ENCODE data around the gene OR1J2.
"Not testable (repeated sequence)": the region's sequence is repeated elsewhere in the genome, so short reads cannot be mapped to it uniquely, and the experiment has no call there.

Gene OR1J2

GRCh38 chr9:122518841-122519240, 8.2 kb downstream of the OR1J2 start, which contains the start of gene OR1J4:
Gene OR1J4, plus strand, starts transcription at chr9:122519141. Its CDS starts 0 bp downstream, at chr9:122519141.
- no peak within 1 kb of the TSS for H3K27ac Mint-ChIP-seq
- ATAC-seq (replicated peaks): no peak
- peaks cover 17 to 29% of the 10 kb centered on the region in 2 donors for H3K27me3 Mint-ChIP-seq
- H3K4me3 Mint-ChIP-seq: no peak within 1 kb of the TSS
- no peaks in the 10 kb centered on the region for H3K9me3 Mint-ChIP-seq
- DNase-seq: no peak
- H3K4me1 Mint-ChIP-seq (ENCODE audit: low read depth in 2 of 2): no peaks in the 10 kb centered on the region
- H3K36me3 Mint-ChIP-seq (ENCODE audit: insufficient read depth): no peaks in the 10 kb centered on the region

- H3K9me3 Mint-ChIP-seq: no peaks in the 10 kb centered on the region
- H3K27ac Mint-ChIP-seq: no peak overlapping the region
- H3K36me3 Mint-ChIP-seq (ENCODE audit: insufficient read depth): no peaks in the 10 kb centered on the region
These were observed 8.8 kb downstream of the OR1J2 start for GRCh38 chr9:122519376-122519775.

DNA sequence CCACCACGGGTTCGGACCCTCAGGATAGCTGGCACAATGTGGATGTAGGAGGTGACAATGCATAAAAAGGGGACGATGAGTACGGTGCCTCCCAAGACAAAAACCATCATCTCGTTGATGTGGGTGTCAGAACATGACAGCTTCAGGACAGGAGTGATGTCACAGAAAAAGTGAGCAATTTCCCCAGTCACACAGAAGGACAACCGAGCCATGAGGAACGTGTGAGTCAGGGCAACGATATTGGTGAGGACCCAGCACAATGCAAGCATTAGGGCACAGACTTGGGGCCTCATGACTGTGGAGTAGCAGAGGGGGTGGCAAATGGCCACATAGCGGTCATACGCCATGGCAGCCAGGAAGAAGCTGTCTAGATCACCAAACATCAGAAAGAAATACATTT, 16.0 kb downstream of the OR1J2 start:
- H3K27me3 Mint-ChIP-seq: peaks cover 47 to 48% of the 10 kb centered on the region in 2 donors
- no peaks in the 10 kb centered on the region for H3K36me3 Mint-ChIP-seq (ENCODE audit: insufficient read depth)
- ATAC-seq (replicated peaks) (no peak), DNase-seq (no peak)
- no peaks in the 10 kb centered on the region for H3K9me3 Mint-ChIP-seq
- H3K4me1 Mint-ChIP-seq (ENCODE audit: low read depth in 2 of 2): no peaks in the 10 kb centered on the region
- peak overlapping the region in 1 of 2 donors; percentile 42 for H3K27ac Mint-ChIP-seq
- H3K4me3 Mint-ChIP-seq: no peak overlapping the region

More at GRCh38 chr9:122519376-122519775, 8.8 kb downstream of the OR1J2 start:
- DNase-seq (no peak), ATAC-seq (replicated peaks) (no peak)
- Mint-ChIP-seq H3K4me1 (ENCODE audit: low read depth in 2 of 2) (no peaks in the 10 kb centered on the region), H3K4me3 (no peak overlapping the region), H3K27me3 (peaks cover 22 to 27% of the 10 kb centered on the region in 2 donors)

- peaks cover 50 to 53% of the 10 kb centered on the region in 2 donors for H3K27me3 Mint-ChIP-seq
These were observed 16.6 kb downstream of the OR1J2 start, which contains the start of gene OR1N1 for GRCh38 chr9:122527193-122527592. Gene OR1N1, minus strand, starts transcription at chr9:122527293. Its CDS starts 0 bp downstream, at chr9:122527293.

DNA sequence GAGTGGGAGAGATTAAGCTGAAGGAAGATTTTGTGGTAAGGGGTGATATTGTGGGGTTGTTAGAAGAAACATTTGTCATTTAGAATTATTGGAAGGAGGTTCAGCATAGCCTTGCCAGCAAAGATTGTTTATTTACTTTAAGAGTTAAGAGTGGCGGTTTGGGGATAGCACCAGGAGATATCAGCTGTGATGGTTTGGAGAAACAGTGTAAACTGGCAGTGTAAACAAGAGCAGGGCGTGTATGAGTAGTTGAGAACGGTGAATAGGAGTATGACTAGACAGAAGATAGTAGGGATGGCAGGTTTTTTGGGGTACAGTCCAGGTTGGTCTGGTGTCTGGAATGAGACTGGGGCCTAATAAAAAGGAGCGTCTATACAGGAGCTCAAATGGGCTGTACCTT, 20.6 kb downstream of the OR1J2 start:
- H3K36me3 Mint-ChIP-seq (ENCODE audit: insufficient read depth); H3K4me1 Mint-ChIP-seq (ENCODE audit: low read depth in 2 of 2); ATAC-seq (replicated peaks); H3K9me3 Mint-ChIP-seq; H3K4me3 Mint-ChIP-seq; DNase-seq; H3K27ac Mint-ChIP-seq: not testable (repeated sequence)
- peaks cover 58 to 66% of the 10 kb centered on the region in 2 donors for H3K27me3 Mint-ChIP-seq

More at GRCh38 chr9:122527193-122527592, 16.6 kb downstream of the OR1J2 start, which contains the start of gene OR1N1:
- Mint-ChIP-seq H3K9me3 (no peaks in the 10 kb centered on the region), H3K36me3 (ENCODE audit: insufficient read depth) (no peaks in the 10 kb centered on the region), H3K4me1 (ENCODE audit: low read depth in 2 of 2) (no peaks in the 10 kb centered on the region), H3K27ac (peak within 1 kb of the TSS in 1 of 2 donors; percentile 42), H3K4me3 (no peak within 1 kb of the TSS)
- DNase-seq (no peak), ATAC-seq (replicated peaks) (no peak)

GRCh38 chr9:122536134-122536533, 25.5 kb downstream of the OR1J2 start:
- Mint-ChIP-seq H3K27ac (no peak overlapping the region), H3K4me1 (ENCODE audit: low read depth in 2 of 2) (no peaks in the 10 kb centered on the region), H3K4me3 (no peak overlapping the region), H3K27me3 (peaks cover 40 to 44% of the 10 kb centered on the region in 2 donors), H3K36me3 (ENCODE audit: insufficient read depth) (no peaks in the 10 kb centered on the region), H3K9me3 (no peaks in the 10 kb centered on the region)
- ATAC-seq (replicated peaks) (no peak), DNase-seq (no peak)

DNA sequence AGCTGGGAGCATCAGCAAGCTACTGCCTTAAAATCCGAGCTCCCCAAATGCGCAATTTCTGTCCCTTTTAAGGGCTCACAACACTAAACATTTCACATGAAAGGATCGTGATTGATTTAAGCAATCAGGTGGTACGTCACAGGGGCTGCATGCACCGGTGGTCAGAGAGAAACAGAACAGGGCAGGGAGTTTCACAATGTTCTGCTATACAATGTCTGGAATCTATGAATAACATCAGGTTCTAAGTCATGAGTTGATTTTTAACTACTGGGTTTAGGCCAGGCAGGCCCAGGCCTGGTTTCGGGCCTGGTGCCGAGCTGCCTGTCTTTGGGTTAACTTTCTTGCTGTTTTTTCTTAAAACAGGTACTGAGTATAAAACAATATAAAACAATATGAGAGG, 26.5 kb downstream of the OR1J2 start:
- H3K27me3 Mint-ChIP-seq: peaks cover 47 to 50% of the 10 kb centered on the region in 2 donors
- not testable (repeated sequence) for H3K4me3 Mint-ChIP-seq; H3K9me3 Mint-ChIP-seq; H3K27ac Mint-ChIP-seq; ATAC-seq (replicated peaks); H3K36me3 Mint-ChIP-seq (ENCODE audit: insufficient read depth); H3K4me1 Mint-ChIP-seq (ENCODE audit: low read depth in 2 of 2); DNase-seq

DNA sequence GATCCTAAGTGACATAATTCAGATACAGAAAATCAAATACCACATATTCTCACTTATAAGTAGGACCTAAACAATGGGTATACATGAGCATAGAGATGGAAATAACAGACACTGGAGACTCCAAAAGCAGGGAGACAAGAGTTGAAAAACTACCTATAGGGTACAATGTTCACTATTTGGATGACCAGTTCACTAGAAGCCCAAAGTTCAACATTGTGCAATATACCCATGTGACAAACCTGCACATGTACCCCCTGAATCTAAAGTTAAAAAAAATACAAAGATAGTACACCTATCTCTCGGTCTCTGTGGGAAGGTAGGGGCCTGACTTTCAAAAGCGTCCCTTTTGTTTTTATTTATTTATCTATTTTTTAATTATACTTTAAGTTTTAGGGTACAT, 28.2 kb downstream of the OR1J2 start:
- no peak for ATAC-seq (replicated peaks)
- Mint-ChIP-seq H3K9me3 (no peaks in the 10 kb centered on the region), H3K4me1 (ENCODE audit: low read depth in 2 of 2) (no peaks in the 10 kb centered on the region), H3K27ac (no peak overlapping the region), H3K36me3 (ENCODE audit: insufficient read depth) (no peaks in the 10 kb centered on the region), H3K27me3 (peaks cover 36 to 45% of the 10 kb centered on the region in 2 donors), H3K4me3 (no peak overlapping the region)
- DNase-seq: no peak

- H3K9me3 Mint-ChIP-seq: no peaks in the 10 kb centered on the region
- H3K27me3 Mint-ChIP-seq: peaks cover 44 to 58% of the 10 kb centered on the region in 2 donors
- no peak overlapping the region for H3K27ac Mint-ChIP-seq
- H3K4me3 Mint-ChIP-seq: no peak overlapping the region
- H3K36me3 Mint-ChIP-seq (ENCODE audit: insufficient read depth): no peaks in the 10 kb centered on the region
- ATAC-seq (replicated peaks) (no peak), DNase-seq (no peak)
- H3K4me1 Mint-ChIP-seq (ENCODE audit: low read depth in 2 of 2): no peaks in the 10 kb centered on the region
These were observed 35.6 kb downstream of the OR1J2 start for GRCh38 chr9:122546196-122546595.

DNA sequence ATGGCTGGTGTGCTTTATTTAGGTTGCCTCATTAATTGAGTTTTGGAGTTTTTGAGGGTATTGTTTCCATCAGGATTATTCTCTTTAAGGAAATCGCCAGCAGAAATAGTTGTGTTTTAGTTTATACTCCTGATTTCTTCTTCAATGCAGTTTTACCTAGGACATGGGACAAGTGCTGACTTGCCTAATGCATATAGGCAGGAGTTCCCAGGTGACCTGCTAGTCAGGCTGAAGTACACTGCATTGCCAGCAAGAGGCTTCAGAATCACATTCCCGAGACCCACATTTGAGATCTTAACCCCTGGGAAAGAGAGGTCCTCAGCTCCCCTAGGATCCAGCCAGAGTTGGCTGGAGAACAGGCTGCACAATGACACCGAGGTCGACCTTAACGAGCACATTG, 40.8 kb downstream of the OR1J2 start:
- H3K27ac Mint-ChIP-seq: no peak overlapping the region
- H3K4me1 Mint-ChIP-seq (ENCODE audit: low read depth in 2 of 2): no peaks in the 10 kb centered on the region
- H3K36me3 Mint-ChIP-seq (ENCODE audit: insufficient read depth): no peaks in the 10 kb centered on the region
- peaks cover 50 to 63% of the 10 kb centered on the region in 2 donors for H3K27me3 Mint-ChIP-seq
- ATAC-seq (replicated peaks) (no peak), DNase-seq (no peak)
- no peaks in the 10 kb centered on the region for H3K9me3 Mint-ChIP-seq
- no peak overlapping the region for H3K4me3 Mint-ChIP-seq

DNA sequence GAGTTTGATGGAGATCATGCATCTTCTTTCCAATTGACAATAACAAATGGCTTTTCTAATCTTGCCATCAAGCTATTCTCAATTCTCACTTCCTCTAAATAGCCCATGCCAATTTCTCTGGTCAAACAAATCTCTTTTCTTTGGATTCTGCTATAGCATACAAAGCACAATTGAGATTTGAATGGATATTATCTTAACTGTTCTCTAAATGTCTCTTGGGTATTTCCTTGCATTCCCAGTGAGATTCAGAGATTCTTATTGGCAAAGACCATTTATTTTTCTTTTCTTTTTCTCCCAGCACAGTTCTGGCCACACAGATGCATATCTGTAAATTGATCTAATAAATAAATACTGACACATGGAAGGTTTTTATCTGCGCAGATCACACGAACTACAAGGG, 42.2 kb downstream of the OR1J2 start, which contains the start of gene OR1N2:
Gene OR1N2 (plus strand): TSS at position 301 of the 400 bp plus-strand sequence. CDS start 100 bp downstream, outside the sequence.
- Mint-ChIP-seq H3K27ac (no peak within 1 kb of the TSS), H3K27me3 (peaks cover 49 to 59% of the 10 kb centered on the region in 2 donors), H3K4me1 (ENCODE audit: low read depth in 2 of 2) (no peaks in the 10 kb centered on the region), H3K9me3 (no peaks in the 10 kb centered on the region), H3K36me3 (ENCODE audit: insufficient read depth) (no peaks in the 10 kb centered on the region), H3K4me3 (no peak within 1 kb of the TSS)
- DNase-seq: no peak
- no peak for ATAC-seq (replicated peaks)

Measured in effector memory CD8-positive, alpha-beta T cell (primary cell).